Measurements from ENCODE around the gene ITPK1.

Gene ITPK1

DNA sequence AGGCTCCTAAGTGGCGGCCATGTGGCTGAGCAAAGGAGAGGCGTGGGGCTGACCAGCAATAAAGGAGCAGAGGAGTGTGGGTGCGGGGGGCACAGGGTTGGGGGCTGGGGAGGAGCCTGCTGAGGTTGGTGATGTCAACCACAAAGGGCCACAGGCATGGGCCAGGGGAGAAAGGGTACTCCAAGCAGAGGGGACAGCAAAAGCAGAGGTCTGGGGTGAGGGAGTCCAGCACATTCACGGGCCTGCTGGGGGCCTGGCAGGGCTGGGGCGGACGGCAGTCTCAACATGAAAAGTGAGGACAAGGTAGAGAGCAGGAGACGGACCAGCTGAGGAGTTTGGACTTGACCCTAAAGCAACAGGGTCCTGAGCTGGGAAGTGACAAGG lies 111.0 kb downstream of the ITPK1 start:
- DNase-seq, result no peak

DNA sequence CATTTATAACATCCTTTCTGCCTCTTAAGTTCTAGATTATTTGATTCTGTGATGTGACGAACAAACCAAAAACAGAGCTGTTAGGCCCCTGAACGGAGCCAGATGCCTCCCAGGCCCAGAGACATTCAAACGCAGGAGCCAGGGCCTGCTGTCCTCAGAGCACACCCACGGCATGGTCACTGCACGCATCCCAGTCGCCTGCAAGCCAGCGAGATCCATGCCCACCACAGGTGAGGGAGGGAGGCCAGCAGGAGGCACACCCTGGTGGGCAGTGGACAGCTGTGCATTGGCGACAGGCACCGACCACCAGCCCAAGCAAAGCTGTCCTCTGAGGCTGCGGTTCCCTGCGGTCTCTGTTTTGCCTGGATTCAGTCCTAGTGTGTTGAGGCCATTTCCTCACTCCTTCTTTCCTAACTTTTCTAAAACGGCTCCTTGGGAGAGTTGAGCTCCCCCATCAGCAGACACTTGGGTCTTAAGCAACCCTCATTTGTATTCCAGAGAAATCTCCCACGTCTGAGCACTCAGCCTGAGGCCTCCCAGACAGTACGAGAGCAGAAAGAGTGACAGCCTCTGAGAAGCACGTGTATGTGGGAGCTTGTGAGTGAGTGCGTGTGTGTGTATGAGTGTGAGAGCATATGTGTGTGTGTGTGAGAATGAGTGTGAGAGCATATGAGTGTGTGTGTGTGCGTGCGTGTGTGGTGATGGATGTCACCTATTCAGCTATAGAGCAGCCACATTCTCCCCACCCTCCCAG lies 111.6 kb downstream of the ITPK1 start:
- TF ChIP-seq, protein P1, sequence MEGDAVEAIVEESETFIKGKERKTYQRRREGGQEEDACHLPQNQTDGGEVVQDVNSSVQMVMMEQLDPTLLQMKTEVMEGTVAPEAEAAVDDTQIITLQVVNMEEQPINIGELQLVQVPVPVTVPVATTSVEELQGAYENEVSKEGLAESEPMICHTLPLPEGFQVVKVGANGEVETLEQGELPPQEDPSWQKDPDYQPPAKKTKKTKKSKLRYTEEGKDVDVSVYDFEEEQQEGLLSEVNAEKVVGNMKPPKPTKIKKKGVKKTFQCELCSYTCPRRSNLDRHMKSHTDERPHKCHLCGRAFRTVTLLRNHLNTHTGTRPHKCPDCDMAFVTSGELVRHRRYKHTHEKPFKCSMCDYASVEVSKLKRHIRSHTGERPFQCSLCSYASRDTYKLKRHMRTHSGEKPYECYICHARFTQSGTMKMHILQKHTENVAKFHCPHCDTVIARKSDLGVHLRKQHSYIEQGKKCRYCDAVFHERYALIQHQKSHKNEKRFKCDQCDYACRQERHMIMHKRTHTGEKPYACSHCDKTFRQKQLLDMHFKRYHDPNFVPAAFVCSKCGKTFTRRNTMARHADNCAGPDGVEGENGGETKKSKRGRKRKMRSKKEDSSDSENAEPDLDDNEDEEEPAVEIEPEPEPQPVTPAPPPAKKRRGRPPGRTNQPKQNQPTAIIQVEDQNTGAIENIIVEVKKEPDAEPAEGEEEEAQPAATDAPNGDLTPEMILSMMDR (IDR thresholded peaks at IDR 0.05; ENCODE audit: borderline replicate concordance, extremely low read depth, low read length, poor library complexity, severe bottlenecking), result no peak
- no peak for TF ChIP-seq EZH2 (IDR thresholded peaks at IDR 0.05; ENCODE audit: borderline replicate concordance, low read depth, low read length, severe bottlenecking)
- peaks cover 16% of the 10 kb centered on the region for H3K36me3 ChIP-seq (ENCODE audit: insufficient read depth, low read length)
- no peak overlapping the region for H3K4me3 ChIP-seq (ENCODE audit: low read depth in 1 of 2, low read length in 2 of 2)
- H3K4me1 ChIP-seq (ENCODE audit: insufficient read depth, low read length), result 0 out of 2 replicates have a peak, but pooled peaks cover 2% of the 10 kb centered on the region
- H3K9ac ChIP-seq (ENCODE audit: low read depth, low read length), result no peak overlapping the region
- H3K27me3 ChIP-seq (ENCODE audit: insufficient read depth, low read length, poor library complexity), result no peaks in the 10 kb centered on the region
- no peak for ATAC-seq (ENCODE audit: insufficient read depth, low read depth)
- H4K20me1 ChIP-seq (ENCODE audit: insufficient read depth, low read length), result peaks cover 38% of the 10 kb centered on the region
- no peak for DNase-seq
- peaks cover 5% of the 10 kb centered on the region; the same call in 1 of the 2 replicates for H3K79me2 ChIP-seq (ENCODE audit: insufficient read depth, low read length)
- no peak overlapping the region for H3K4me2 ChIP-seq (ENCODE audit: insufficient read depth, low read length)
- H3K27ac ChIP-seq (ENCODE audit: low read length), result no peak overlapping the region
- no peak overlapping the region for H2AFZ ChIP-seq (ENCODE audit: low read depth, low read length)
- no peaks in the 10 kb centered on the region for H3K9me3 ChIP-seq (ENCODE audit: insufficient read depth, low read length, severe bottlenecking)

More for the DNA sequence above, 111.0 kb downstream of the ITPK1 start:
- peaks cover 43% of the 10 kb centered on the region for H4K20me1 ChIP-seq (ENCODE audit: insufficient read depth, low read length)
- H3K27me3 ChIP-seq (ENCODE audit: insufficient read depth, low read length, poor library complexity), result no peaks in the 10 kb centered on the region
- H3K27ac ChIP-seq (ENCODE audit: low read length), result no peak overlapping the region
- H3K4me3 ChIP-seq (ENCODE audit: low read depth in 1 of 2, low read length in 2 of 2), result no peak overlapping the region
- H3K4me1 ChIP-seq (ENCODE audit: insufficient read depth, low read length), result 0 out of 2 replicates have a peak, but pooled peaks cover 2% of the 10 kb centered on the region
- TF ChIP-seq, protein P1 (IDR thresholded peaks at IDR 0.05; ENCODE audit: borderline replicate concordance, extremely low read depth, low read length, poor library complexity, severe bottlenecking), result no peak
- TF ChIP-seq EZH2 (IDR thresholded peaks at IDR 0.05; ENCODE audit: borderline replicate concordance, low read depth, low read length, severe bottlenecking), result no peak
- ATAC-seq (ENCODE audit: insufficient read depth, low read depth), result no peak
- H3K9ac ChIP-seq (ENCODE audit: low read depth, low read length), result no peak overlapping the region
- no peak overlapping the region for H3K4me2 ChIP-seq (ENCODE audit: insufficient read depth, low read length)
- peaks cover 21% of the 10 kb centered on the region for H3K36me3 ChIP-seq (ENCODE audit: insufficient read depth, low read length)
- H2AFZ ChIP-seq (ENCODE audit: low read depth, low read length), result no peak overlapping the region
- no peaks in the 10 kb centered on the region for H3K9me3 ChIP-seq (ENCODE audit: insufficient read depth, low read length, severe bottlenecking)
- peaks cover 5% of the 10 kb centered on the region; the same call in 1 of the 2 replicates for H3K79me2 ChIP-seq (ENCODE audit: insufficient read depth, low read length)

DNA sequence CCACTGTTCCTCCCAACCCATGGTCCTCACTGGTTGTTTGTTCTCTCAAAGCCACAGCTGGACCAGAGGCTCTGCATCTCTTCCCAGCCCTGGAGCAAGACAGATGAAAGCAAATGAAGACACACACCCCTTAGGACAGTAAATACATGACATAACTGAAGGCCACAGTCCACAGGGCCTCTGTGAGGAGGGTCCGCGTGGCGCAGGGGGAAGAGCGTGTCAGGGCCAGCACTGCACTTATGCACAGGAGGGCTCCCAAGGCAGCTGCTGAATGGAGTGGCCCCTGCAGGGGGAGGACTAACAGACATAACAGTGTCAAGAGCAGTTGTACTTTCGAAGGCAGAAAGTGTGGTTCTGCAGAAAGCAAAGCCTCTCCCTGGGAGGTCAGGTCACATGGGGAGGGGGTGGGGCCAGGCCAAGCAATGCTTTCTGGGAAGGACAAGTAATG lies 112.8 kb downstream of the ITPK1 start:
- Histone ChIP-seq H3K27ac (ENCODE audit: low read length) (no peak overlapping the region), H3K79me2 (ENCODE audit: insufficient read depth, low read length) (peaks cover 5% of the 10 kb centered on the region; the same call in 1 of the 2 replicates), H2AFZ (ENCODE audit: low read depth, low read length) (no peak overlapping the region), H4K20me1 (ENCODE audit: insufficient read depth, low read length) (peaks cover 31% of the 10 kb centered on the region), H3K9me3 (ENCODE audit: insufficient read depth, low read length, severe bottlenecking) (no peaks in the 10 kb centered on the region), H3K36me3 (ENCODE audit: insufficient read depth, low read length) (peaks cover 12% of the 10 kb centered on the region; the same call in 1 of the 2 replicates), H3K4me1 (ENCODE audit: insufficient read depth, low read length) (0 out of 2 replicates have a peak, but pooled peaks cover 2% of the 10 kb centered on the region), H3K4me3 (ENCODE audit: low read depth in 1 of 2, low read length in 2 of 2) (no peak overlapping the region), H3K27me3 (ENCODE audit: insufficient read depth, low read length, poor library complexity) (no peaks in the 10 kb centered on the region), H3K9ac (ENCODE audit: low read depth, low read length) (no peak overlapping the region), H3K4me2 (ENCODE audit: insufficient read depth, low read length) (no peak overlapping the region)
- ATAC-seq (ENCODE audit: insufficient read depth, low read depth) (peak; percentile 24; the same call in 1 of the 3 replicates), DNase-seq (peak; percentile 11)
- no peak for TF ChIP-seq EZH2 (IDR thresholded peaks at IDR 0.05; ENCODE audit: borderline replicate concordance, low read depth, low read length, severe bottlenecking)
- TF ChIP-seq, protein P1 (IDR thresholded peaks at IDR 0.05; ENCODE audit: borderline replicate concordance, extremely low read depth, low read length, poor library complexity, severe bottlenecking), result no peak

Data from DND-41 (cell line).